Right lobe of liver (tissue), 4 donors: ENCODE measurements around the gene TRAK1.

Experiments used
- CTCF ChIP-seq, 4 donors: fragments of 200-600 bp in 3 of 4; fragments of 450-650 bp in 1 of 4; IDR thresholded peaks; one replicate each; pipeline versions ENCODE4 v1.5.1 to v1.8.0; 2016 to 2022; ENCODE audit warnings: antibody characterized with exemption in 4 of 4, mild to moderate bottlenecking in 2 of 4
- POLR2A ChIP-seq: fragments of 450-650 bp; IDR thresholded peaks from one replicate; pipeline ENCODE4 v1.6.1; 2017; ENCODE audit warnings: antibody characterized with exemption, mild to moderate bottlenecking
- donor health status: DM: no; HTN: no; CAD: no.
- donor health status: DM: no; HTN: no; CAD: no.
- donor health status: DM: no; HTN: yes; CAD: no.

- no peak for TF ChIP-seq CTCF (IDR thresholded peaks at IDR 0.05)
- TF ChIP-seq POLR2A, result no peak
Observed at GRCh38 chr3:42052484-42053351, 38.4 kb upstream of the TRAK1 start.
